GM23338 (cell line): ENCODE results near the gene KCNIP1. TPM values are rescaled to one million over a fixed set of nuclear protein-coding genes. Genes with fewer than 3 reads are reported as not detected.

Experiments
- ATAC-seq: fragments of 200-7000 bp; cut with Tn5 transposase; 3 replicates; pipeline ENCODE4 v1.9.1; 2020
- DNase-seq: peaks from one replicate; pipeline ENCODE4 v3.0.0-alpha.2; 2015; ENCODE audit warnings: low spot score
- H2AFZ ChIP-seq: fragments of 200-600 bp; sonication (generic); 2 replicates; pipeline ENCODE4 v1.8.0; 2016; ENCODE audit warnings: antibody characterized with exemption, mild to moderate bottlenecking, moderate library complexity
- H3F3A ChIP-seq: fragments of 200-600 bp; sonication (generic); replicated peaks from 2 replicates; pipeline ENCODE4 v1.8.0; 2017; ENCODE audit warnings: antibody characterized with exemption, mixed run types, low read depth
- H3K27ac ChIP-seq: fragments of 200-600 bp; sonication (generic); 2 replicates; pipeline ENCODE4 v1.6.1; 2016; ENCODE audit warnings: low read depth
- H3K27me3 ChIP-seq: fragments of 200-600 bp; sonication (generic); 2 replicates; pipeline ENCODE4 v1.8.0; 2016; ENCODE audit warnings: mild to moderate bottlenecking, mixed run types, moderate library complexity; ENCODE audit not compliant: insufficient read depth
- H3K36me3 ChIP-seq: fragments of 200-600 bp; sonication (generic); 2 replicates; pipeline ENCODE4 v1.8.0; 2016; ENCODE audit warnings: mild to moderate bottlenecking; ENCODE audit not compliant: insufficient read depth
- H3K4me1 ChIP-seq: fragments of 200-600 bp; sonication (generic); 2 replicates; pipeline ENCODE4 v1.8.0; 2016; ENCODE audit warnings: mild to moderate bottlenecking, moderate library complexity; ENCODE audit not compliant: insufficient read depth
- H3K4me2 ChIP-seq: fragments of 200-600 bp; sonication (generic); 2 replicates; pipeline ENCODE4 v1.7.1; 2017; ENCODE audit warnings: mixed run types
- H3K4me3 ChIP-seq: fragments of 200-600 bp; sonication (generic); 2 replicates; pipeline ENCODE4 v1.6.1; 2016; ENCODE audit warnings: mixed run types
- H3K79me2 ChIP-seq: fragments of 200-600 bp; sonication (generic); replicated peaks from 2 replicates; pipeline ENCODE4 v1.8.0; 2017; ENCODE audit warnings: mild to moderate bottlenecking; ENCODE audit not compliant: insufficient read depth
- H3K9me2 ChIP-seq: fragments of 200-600 bp; sonication (generic); 2 replicates; pipeline ENCODE4 v1.8.0; 2017; ENCODE audit not compliant: insufficient read depth
- H4K20me1 ChIP-seq: fragments of 200-600 bp; sonication (generic); replicated peaks from 2 replicates; pipeline ENCODE4 v1.8.0; 2017; ENCODE audit warnings: mild to moderate bottlenecking; ENCODE audit not compliant: insufficient read depth
- H3K27ac Mint-ChIP-seq: 2 replicates; pipeline ENCODE4 v1.8.0; 2020; ENCODE audit warnings: inconsistent platforms, mild to moderate bottlenecking, moderate library complexity, mixed read lengths
- H3K27me3 Mint-ChIP-seq: 3 replicates; pipeline ENCODE4 v1.8.0; 2022; ENCODE audit warnings: low read depth, mild to moderate bottlenecking, moderate library complexity, mixed read lengths, inconsistent platforms; ENCODE audit not compliant: insufficient read depth, poor library complexity
- H3K36me3 Mint-ChIP-seq: 3 replicates; pipeline ENCODE4 v1.8.0; 2021; ENCODE audit warnings: low read depth, mild to moderate bottlenecking, inconsistent platforms, moderate library complexity, mixed read lengths
- H3K4me1 Mint-ChIP-seq: 3 replicates; pipeline ENCODE4 v1.8.0; 2020; ENCODE audit warnings: mild to moderate bottlenecking, inconsistent platforms, mixed read lengths
- H3K4me3 Mint-ChIP-seq: 3 replicates; pipeline ENCODE4 v1.8.0; 2021; ENCODE audit warnings: moderate library complexity, mild to moderate bottlenecking, inconsistent platforms, mixed read lengths
- H3K9me3 Mint-ChIP-seq: 3 replicates; pipeline ENCODE4 v1.8.0; 2020; ENCODE audit warnings: moderate library complexity, mild to moderate bottlenecking, inconsistent platforms, mixed read lengths
- CTCF ChIP-seq, 2 experiments: fragments of 200-600 bp in 1 of 2; sonication (generic) in 1 of 2; conservative IDR thresholded peaks; 2 replicates each; pipeline versions ENCODE4 v1.5.1 to v1.6.1; 2016 to 2017; ENCODE audit warnings: antibody characterized with exemption in 2 of 2, low read depth in 2 of 2, mild to moderate bottlenecking in 2 of 2, moderate library complexity in 1 of 2
- EZH2 ChIP-seq: fragments of 200-600 bp; sonication (generic); IDR thresholded peaks from one replicate; pipeline ENCODE4 v1.8.0; 2017; ENCODE audit warnings: antibody characterized with exemption, mild to moderate bottlenecking, low read depth; ENCODE audit not compliant: unreplicated experiment
- EZH2phosphoT487 ChIP-seq: fragments of 200-600 bp; sonication (generic); IDR thresholded peaks from one replicate; pipeline ENCODE4 v1.8.1; 2018; ENCODE audit warnings: antibody characterized with exemption; ENCODE audit not compliant: unreplicated experiment
- NANOG ChIP-seq: IDR thresholded peaks from 2 replicates; pipeline ENCODE4 v1.6.1; 2016; ENCODE audit warnings: antibody characterized with exemption, borderline replicate concordance
- POLR2AphosphoS5 ChIP-seq: IDR thresholded peaks from 2 replicates; pipeline ENCODE4 v1.6.1; 2016; ENCODE audit warnings: antibody characterized with exemption, low read depth
- ZNF114 ChIP-seq: fragments of 250-450 bp; sonication (Bioruptor Pico); IDR thresholded peaks from 2 replicates; pipeline ENCODE4 v1.5.0; 2020; ENCODE audit warnings: mild to moderate bottlenecking, moderate library complexity
- ZNF331 ChIP-seq: fragments of 250-450 bp; sonication (Bioruptor Pico); IDR thresholded peaks from 2 replicates; pipeline ENCODE4 v1.5.0; 2020; ENCODE audit warnings: low read depth, mild to moderate bottlenecking, moderate library complexity
- ZNF462 ChIP-seq: fragments of 250-450 bp; sonication (Bioruptor Pico); IDR thresholded peaks from 2 replicates; pipeline ENCODE4 v1.5.0; 2020; ENCODE audit warnings: mild to moderate bottlenecking, moderate library complexity
- polyA plus RNA-seq: library from polyadenylated mRNA; unstranded; fragments of >200 nt; fragmentation: Nextera tagmentation; extraction: Ambion mirVana; gene quantifications from 2 replicates; pipeline ENCODE4 v1.2.1, GENCODE V29; 2016
- total RNA-seq: library from RNA; depleted of rRNA; stranded (reverse); fragments of >200 nt; shearing (Covaris generic); gene quantifications from 2 replicates; pipeline ENCODE4 v1.2.3, GENCODE V29; 2014

KCNIP1 gene
- total and polyA plus RNA-seq, 2 experiments from 2014 or later, result 0.31 to 0.87 TPM

- no peak for TF ChIP-seq ZNF462 (CRISPR knock-in tag)
- TF ChIP-seq ZNF331 (CRISPR knock-in tag), result no peak
- no peak for TF ChIP-seq EZH2phosphoT487
- no peak for TF ChIP-seq NANOG
- no peak for TF ChIP-seq ZNF114 (CRISPR knock-in tag)
- TF ChIP-seq POLR2AphosphoS5, result no peak
Observed at GRCh38 chr5:170554521-170555267, 50.9 kb downstream of the KCNIP1 start (continued).

GRCh38 chr5:170557314-170557713, 53.5 kb downstream of the KCNIP1 start:
- H3F3A ChIP-seq, result no peaks in the 10 kb centered on the region
- Mint-ChIP-seq H3K4me3 (no peak overlapping the region), H3K27ac (no peak overlapping the region), H3K9me3 (no peaks in the 10 kb centered on the region), H3K36me3 (no peaks in the 10 kb centered on the region), H3K4me1 (peaks cover 8% of the 10 kb centered on the region), H3K27me3 (peaks cover 1% of the 10 kb centered on the region)
- H3K4me1 ChIP-seq, result no peaks in the 10 kb centered on the region
- no peak overlapping the region for H3K27ac ChIP-seq
- no peaks in the 10 kb centered on the region for H3K36me3 ChIP-seq
- ATAC-seq (no peak), DNase-seq (no peak)
- no peaks in the 10 kb centered on the region for H3K9me2 ChIP-seq
- H3K79me2 ChIP-seq, result no peaks in the 10 kb centered on the region
- no peak overlapping the region for H2AFZ ChIP-seq
- no peaks in the 10 kb centered on the region; the same call in 1 of the 2 replicates for H4K20me1 ChIP-seq
- H3K27me3 ChIP-seq, result no peaks in the 10 kb centered on the region
- H3K4me2 ChIP-seq, result no peak overlapping the region
- no peak overlapping the region for H3K4me3 ChIP-seq
- TF ChIP-seq EZH2phosphoT487, result no peak
- TF ChIP-seq ZNF331 (CRISPR knock-in tag), result no peak
- TF ChIP-seq EZH2, result no peak
- TF ChIP-seq CTCF (conservative IDR thresholded peaks at IDR 0.05; ENCODE audit: low read depth in 2 of 2), result no peak
